CD4-positive, alpha-beta T cell treated with Interleukin-10 for 1 hour (primary cell): ENCODE results near the gene RNF41.
"Not testable (repeated sequence)": the region's sequence is repeated elsewhere in the genome, so short reads cannot be mapped to it uniquely, and the experiment has no call there.

Experiments
- DNase-seq: peaks from one replicate; pipeline ENCODE4 v3.0.0-alpha.2; 2020

The RNF41 gene

DNA sequence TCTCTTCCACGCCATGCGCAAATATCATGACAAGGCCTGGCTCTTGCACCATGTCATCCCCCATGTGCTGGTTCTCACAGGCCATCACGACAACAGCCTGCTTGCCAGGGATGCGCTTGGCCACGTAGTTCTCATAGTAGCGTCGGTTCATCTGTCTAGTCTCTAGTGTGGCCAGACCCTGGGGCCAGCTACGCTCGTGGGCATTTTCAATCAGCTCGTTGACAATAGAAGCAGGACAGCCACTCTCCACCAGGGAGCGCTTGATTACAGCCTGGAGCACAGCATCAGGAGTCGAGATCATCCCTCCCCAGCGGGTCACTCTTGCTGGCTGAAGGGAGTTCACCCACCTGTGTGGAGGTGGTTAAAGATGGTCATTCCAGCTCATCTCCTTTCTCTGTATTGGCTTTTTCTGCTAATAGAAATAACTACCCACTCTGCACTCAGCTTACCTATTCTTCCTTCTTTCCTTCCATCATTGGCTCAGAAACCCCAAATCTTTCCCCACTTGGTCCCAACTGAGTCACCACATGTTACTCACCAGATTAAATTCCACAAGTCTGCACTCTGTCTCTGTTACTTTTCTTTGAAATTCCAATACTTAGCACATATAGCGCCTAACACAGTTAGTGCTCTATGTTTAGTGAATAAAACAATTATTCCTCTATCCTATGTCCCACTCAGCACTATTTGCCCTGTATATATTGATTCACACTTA lies 15.1 kb downstream of the RNF41 start:
- DNase-seq = peak; percentile 49

DNA sequence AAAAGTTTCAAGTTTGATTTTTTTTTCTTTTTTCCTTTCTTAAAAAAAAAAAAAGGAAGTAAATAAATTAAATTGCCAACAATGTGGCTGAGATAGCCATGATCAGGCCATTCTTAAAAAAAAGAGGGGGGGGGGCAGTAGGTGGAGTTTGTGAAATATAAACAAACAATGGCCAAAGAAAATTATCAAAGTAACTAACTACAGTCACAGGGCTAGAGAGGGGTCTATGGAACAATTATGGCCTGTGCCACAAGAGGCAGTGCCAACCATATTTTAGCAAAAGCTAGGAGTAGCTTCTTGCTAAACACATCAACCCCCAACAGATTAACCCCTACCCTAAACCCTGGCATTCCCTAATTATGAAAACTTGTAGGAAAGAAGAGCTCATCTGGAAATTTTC lies 16.3 kb downstream of the RNF41 start:
- DNase-seq = no peak

DNA sequence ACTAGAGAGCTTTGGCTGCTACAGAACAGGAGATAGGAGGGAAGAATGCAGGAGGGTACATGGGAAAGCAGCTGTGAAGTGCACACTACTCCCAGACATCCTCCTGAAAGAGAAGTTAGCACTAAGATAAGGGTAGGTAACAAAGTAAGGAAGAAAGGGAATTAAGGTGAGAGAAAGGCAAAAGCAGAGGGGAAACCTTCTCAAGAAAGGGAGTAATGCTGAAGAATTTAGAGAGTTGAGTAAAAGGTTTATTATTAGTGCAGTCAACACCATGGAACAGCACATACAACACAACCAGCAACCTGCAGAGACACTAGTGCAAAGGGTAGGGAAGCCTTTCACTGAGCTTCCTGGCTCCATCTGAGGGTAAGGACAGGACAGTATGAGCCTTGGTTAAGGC lies 17.4 kb downstream of the RNF41 start:
- DNase-seq = no peak

DNA sequence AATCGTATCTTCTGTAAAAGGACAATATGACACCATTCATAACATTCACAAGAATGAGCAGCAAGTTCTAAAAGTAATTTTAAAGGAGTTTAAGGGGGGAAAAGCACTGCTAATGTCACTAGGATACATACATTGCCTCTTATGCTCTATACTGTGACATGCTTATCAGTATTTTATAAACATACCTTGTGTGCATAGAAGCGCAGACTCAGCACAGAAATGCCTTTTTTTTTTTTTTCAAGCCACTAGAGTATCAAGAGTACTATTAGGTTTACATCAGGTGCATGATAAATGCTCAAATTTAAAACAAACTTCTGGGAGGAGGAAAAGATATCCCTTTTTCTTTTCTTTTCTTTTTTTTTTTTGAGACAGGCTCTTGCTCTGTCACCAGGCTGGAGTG lies 18.9 kb downstream of the RNF41 start:
- no peak for DNase-seq

DNA sequence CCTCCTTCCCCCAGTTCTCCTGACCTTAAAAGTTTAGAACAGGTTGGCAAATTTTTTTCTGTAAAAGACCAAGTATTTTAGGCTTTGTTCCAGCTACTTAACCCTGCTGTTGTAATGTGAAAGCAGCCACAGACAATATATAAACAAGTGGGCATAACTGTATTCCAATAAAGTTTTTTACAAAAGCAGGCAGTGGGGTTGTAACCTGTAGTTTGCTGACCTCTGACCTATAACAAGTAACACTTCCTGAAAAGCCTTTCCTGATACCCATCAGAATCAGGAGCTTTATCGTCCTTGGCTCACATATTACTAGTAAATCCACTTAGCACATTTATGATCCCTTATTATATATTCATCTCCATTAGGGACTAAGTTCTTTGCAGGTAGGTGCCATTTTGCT lies 19.4 kb downstream of the RNF41 start:
- DNase-seq = no peak

DNA sequence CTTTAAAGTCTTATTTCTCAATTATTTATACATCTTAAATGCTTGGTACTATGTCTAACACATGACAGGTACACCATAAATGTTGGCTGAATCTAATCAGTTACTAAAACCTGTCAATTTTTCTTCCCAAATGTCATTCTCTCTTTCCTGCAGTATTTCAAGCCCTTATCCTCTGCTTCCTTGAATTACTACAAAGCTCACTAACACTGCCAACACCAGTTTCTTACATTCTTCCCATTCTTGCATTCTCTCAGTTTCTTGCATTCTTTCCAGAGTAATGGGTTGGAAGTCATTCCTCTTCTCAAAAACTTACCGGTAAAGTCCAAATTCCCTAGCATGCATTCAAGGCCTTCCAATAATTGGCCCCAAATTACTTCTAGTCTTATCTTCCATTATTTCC lies 22.9 kb downstream of the RNF41 start:
- DNase-seq = no peak

DNA sequence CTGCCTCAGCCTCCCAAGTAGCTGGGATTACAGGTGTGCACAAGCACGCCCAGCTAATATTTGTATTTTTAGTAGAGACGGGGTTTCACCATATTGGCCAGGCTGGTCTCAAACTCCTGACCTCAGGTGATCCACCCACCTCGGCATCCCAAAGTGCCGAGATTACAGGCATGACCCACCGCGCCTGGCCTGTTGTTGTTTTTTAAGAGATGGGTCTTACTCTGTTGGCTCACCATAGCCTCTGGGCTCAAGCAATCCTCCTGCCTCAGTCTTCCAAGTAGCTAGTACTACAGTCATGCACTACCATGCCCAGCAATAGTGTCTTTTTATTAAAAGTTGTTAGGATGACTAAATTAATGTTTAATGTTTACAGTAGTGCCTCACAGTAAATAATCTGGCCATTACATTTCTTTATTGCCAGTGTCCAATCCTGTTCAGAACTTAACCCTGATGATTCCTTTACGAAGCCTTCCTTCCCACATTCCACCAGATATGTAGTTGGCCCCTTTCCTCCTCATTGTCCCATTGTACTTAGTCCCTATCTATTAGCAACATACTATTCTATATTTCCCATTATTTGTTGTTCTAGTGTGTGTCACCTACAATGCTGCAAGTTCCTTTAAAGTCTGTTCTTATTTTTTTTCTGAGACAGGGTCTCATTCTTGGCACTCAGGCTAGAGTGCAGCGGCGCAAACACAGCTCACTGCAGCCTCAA lies 23.6 kb downstream of the RNF41 start:
- no peak for DNase-seq

DNA sequence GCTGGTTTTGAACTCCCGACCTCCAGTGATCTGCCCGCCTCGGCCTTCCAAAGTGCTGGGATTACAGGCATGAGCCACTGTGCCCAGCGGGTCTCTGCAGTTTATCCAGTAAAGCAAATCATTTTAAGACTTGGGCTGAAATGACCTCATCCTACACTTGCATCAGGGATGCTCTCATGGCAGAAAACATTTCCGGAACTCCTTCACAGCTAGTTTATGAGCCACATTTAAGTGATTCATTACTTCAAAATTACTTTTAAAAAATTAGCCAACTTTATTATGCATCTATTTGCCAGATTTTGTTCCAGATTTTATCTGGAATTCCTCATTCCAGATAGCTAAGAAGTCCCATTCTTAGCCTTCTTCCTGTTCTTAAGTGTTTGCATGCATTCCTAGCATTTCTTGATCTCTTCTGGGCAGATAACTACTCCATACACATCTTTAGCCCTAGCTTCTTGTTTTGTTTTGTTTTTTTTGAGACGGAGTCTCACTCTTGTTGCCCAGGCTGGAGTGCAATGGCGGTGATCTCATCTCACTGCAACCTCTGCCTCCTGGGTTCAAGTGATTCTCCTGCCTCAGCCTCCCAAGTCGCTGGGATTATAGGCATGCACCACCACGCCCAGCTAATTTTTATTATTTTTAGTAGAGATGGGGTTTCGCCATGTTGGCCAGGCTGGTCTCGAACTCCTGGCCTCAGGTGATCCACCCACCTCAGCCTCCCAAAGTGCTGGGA lies 24.7 kb downstream of the RNF41 start:
- DNase-seq = not testable (repeated sequence)

DNA sequence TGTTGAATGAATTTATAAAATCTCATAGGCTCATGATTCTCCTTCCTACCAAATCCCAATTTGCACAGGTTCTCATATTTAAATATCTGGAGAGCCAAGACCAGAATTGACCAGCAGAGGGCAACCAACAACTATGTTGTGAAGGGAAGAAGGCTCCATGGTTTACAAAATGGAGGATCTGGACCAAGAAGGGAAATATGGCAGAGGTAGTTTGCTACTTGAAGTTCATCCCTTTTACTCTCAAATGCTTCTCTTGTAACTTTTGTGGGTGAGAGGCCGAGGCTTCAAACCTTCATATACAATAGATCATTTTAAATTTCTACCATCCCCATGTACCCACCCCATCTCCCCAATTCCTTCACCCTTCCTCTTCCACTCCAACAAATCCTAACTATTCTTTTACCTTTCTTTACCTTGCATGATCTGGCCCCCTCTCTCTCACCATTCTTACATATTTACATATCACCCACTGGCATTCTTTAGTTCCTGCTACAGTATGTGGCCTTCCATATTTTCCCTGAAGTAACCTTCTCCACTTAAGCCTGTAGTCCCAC lies 28.6 kb downstream of the RNF41 start:
- DNase-seq = peak; percentile 86

DNA sequence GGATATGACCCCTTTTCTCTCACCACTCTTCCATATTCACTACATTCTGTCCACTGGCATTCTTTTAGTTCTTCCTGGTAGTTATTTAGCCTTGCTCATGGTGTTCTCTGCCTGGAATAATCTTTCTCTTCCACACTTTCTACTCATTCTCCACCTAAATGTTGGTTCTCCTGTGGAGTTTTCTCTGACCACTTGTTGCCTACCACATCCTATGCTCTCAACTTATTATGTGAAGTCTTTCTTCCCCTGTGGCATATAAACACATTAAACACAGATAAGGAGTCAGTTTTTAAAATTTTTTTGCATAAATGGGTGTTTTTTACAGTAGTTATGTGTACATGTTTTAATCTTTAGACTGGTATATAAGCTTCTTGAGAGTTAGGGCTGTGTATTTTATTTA lies 29.1 kb downstream of the RNF41 start:
- no peak for DNase-seq

DNA sequence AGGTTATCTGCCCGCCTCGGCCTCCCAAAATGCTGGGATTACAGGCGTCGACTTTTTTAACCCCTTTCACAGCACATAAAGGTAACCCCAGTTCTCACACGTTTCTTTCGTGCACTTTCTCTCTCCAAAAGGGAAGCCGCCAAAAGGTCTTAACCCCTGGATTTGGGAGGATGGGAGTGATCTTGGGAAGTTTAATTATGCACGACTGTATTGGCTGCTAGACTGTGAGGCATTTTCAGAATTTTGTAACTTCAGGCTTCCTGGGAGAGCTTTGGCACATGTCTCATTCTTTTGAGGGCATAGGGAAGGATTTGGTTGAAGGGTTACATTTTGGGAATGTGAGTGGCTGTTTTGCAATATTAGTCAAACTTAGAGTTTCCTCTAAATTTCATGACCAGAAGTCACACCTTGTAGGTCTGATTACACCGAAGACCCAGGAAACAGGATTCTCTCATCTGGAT lies 31.0 kb downstream of the RNF41 start:
- DNase-seq = no peak

DNA sequence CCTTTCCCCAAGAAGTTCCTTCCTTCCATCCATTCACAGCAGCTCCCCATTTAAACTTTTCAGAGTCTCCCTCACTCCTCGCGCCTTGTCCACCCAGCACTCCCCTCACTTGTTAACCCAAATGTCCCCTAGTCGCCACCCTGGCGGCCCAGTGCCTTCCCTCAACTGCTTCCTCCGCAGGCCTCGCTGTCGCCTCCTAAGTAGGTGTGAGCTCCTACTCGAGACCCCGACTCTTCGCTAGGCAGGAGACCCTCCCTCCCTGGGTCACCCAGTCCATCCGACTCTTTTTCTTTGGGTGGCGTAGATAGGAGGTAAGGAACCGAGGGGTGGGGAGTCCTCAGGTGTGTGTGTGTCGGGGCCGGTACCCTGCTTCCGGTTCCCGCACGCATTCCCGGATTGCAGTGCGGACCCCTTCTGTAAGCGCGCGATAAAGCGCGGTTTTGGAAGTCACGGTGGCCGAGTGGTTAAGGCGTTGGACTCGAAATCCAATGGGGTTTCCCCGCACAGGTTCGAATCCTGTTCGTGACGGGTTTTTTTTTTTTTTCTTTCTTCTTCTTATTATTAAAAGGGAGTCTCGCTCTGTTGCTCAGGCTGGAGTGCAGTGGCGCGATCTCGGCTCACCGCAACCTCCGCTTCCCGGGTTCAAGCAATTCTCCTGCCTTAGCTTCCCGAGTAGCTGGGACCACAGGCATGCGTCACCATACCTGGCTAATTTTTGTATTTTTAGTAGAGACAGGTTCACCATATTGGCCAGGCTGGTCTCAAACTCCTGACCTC lies 31.6 kb downstream of the RNF41 start:
- DNase-seq = peak; percentile 86

DNA sequence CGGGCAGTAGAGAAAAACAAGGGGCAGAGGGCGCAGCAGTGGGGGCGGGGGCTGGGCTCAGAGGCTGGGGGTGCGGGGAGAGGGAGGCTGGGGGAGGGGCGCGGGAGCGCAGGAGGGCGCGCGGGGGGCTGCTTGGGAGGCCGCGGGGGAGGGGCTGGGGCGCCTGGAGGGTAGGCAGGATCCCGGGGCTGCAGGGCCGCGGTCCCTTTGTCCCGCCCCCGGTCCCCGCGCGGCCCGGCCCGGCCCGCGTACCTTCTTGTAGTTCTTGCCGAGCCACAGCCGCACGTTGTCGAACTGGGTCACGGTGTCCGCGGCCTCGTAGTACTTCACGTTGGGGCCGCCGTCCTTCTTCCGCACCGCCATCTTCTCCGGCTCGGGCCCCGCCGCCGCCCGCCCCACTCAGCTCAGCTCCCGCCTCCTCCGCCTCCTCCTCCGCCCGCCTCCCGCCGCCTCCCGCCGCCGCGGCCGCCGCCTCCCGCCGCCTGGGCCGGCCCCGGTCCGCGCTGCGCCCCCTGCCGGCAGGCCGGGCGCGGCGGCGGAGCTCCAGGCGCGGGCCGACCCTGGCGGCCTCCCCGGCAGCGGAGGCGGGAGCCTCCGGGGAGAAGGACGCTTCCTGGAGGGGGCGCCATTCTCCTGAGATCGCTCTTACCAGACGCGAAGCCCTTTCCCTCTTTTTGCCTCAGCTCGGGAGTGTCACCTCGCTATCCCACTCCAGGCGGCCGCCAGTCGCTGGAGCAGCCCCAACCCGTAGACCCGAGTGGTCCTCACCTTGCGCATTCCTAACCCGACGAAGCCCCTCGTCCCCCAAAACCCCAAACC lies 32.4 kb downstream of the RNF41 start, which contains the start of gene SMARCC2:
Gene SMARCC2, minus strand, starts transcription at position 385 of the 819 bp plus-strand sequence. Its CDS starts 22 bp downstream, at position 363.
- peak; percentile 89 for DNase-seq

DNA sequence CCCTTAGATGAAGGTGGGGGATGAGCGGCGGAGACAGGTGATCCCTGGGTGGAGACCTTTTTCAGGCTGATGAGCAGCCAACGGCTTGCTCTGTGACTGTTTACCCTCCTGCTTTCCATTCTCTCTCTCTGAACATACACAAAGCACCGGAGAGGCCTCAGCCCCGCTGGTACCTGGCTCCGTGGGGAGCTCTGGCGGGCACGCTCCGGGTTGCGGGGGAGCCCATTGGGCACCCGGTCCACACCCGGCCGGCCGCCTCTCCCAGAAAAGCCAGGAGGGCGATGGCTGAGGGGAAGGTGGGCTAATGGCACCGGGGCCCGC lies 33.0 kb downstream of the RNF41 start:
- no peak for DNase-seq

DNA sequence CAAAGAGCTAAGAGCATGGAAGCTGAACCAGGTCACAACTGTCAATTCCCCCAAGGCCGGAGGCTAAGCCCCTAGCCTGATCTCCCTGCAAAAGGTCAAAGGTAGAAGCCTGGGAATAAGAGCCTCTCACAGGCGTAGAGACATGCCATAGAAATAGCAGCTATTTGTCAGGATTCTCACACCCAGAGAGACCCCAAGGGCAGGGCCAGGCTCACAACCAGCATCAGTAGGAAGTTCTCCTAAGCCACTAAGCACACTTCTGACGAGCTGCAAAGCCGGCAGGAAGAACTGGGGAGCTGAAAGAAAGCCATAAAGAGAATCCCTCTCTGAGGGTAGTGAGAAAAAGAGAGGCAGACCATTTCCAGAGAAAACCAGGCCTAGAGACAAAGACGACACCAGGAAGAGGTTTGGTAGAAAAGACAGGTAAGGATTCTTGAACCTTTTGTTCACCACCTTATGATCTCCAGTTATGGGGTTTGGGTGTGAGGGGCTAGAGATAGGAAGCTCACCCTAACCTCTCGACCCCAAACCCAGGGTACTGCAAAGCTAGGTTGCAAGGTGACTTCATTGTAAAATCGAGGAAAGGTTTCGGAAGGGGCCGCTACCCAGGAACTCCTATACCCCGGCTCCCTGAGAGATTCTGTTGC lies 33.5 kb downstream of the RNF41 start:
- no peak for DNase-seq

DNA sequence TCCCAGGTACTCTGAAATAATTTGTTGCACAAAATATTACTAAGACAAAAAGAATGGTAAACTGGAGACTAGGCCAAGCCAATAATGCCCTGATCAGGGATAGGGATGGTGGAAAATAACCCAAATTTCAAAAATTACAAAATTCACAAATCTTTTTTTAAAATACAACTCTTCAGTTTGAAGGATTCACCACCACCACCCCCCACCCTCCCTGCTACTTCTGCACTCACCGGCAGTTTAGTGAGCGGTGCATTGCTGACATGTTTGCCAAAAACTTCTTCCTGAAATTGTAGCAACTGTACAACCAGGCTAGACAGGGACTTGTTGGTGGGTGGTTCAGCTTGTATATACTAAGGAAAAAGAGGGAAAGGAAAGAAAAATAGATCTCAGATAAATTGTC lies 34.8 kb downstream of the RNF41 start:
- no peak for DNase-seq

DNA sequence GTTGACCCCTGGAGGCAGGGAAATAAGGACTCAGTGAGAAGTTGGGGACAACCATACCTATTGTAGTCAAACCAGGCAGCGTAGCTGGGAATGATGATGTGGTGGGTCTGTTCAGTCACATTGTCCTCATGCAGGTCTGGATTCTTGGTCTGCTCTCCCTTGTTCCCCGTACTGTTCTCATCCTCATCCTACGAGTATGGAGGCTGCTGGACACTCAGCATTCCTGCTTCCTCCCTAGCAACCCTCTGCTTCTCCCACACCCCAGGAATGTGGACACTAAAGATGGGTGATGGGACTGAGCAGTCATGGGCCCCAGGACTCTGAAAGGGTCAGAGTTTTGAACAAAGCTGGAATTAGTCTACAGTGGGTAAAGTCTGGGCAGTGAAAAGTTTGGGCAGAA lies 43.4 kb downstream of the RNF41 start:
- no peak for DNase-seq

DNA sequence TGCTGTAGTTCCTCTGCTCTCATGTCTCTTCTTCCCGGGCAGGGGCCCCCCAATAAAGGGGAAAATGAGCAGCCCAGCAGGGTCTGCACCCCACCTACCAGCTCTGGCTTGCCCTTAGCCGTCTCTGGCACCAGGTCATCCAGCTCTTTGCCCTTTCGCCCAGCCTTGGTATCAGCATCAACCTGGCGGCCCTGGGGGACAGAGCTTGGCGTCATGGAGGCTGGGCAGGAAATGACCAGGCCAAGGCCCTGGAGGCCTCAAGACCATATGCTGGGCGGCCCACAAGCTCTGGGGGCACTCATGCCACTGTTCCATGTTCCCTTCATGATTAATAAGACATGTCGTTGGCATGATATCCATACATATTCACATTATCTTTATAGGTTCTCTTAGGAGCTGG lies 48.9 kb downstream of the RNF41 start:
- no peak for DNase-seq

DNA sequence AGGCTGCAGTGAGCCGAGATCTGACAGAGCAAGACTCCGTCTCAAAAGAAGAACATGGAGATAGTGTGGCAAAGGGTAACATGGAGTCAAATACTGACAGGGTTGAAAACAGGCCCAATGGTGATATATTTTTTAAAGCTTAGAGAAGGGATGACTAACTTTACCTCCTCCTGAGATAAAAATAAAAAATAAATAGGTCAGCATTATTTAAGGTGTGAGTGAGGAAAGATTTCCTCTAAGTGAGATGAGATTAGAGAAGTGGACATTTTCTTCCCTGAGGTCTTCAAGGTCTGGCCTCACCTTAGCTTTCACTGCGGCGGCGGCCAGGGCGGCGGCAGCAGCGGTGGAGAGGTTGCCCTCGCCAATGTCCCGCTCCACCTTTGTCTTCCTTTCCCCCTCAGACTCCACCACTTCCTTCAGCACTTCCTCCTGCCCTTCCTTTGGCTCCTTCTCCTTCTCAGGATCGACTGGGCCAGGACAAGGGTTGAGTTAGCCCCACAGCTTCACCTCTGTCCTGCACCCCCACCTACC lies 52.4 kb downstream of the RNF41 start:
- no peak for DNase-seq

DNA sequence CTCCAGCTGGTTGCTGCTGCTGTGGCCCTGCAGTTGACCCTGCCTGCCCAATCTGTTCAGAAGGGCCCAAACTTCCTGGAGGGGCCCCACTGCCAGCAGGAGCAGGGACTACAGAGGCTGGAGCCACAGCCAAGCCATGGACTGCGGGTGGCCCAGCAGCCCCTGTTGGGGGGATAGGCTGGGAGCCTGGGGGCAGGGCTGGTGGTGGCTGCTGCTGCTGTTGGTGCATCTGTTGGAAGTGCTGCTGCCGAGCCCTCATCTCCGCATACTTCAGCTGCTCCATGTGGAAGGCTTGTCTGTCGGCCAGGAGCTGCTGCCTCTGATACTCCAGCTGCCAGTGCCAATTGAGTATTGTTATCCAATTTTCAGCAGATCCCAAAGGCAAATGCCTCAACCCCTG lies 56.4 kb downstream of the RNF41 start:
- no peak for DNase-seq

DNA sequence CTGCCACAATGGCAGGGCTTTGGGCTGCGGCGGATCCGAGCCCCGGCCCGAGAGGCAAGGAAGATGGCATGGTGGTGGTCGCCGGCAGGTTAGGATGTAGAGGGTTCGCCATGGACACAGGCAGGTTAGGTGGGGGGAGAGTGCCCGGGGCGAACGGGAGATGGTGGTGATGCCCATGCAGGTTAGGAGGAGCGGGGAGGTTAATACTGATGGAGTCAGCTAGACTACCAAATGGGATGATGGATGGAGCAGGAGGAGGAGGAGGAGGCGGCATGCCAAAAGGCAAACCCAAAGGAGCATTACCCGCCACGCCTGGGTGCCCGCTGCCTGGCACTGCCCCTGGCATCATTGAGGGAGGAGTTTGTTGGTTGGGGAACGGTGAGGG lies 57.4 kb downstream of the RNF41 start:
- peak; percentile 14 for DNase-seq
